Measurements from ENCODE around the gene THSD1. TPM values are rescaled to one million over a fixed set of nuclear protein-coding genes. Genes with fewer than 3 reads are reported as not detected.

The THSD1 gene
- total RNA-seq, 2 experiments from 2014 or later = 0.28 TPM; not detected in 1

GRCh38 chr13:52421216-52421615, 15.2 kb upstream of the THSD1 start:
- TF ChIP-seq CTCF (conservative IDR thresholded peaks at IDR 0.05; ENCODE audit: low read length) (no peak), EZH2phosphoT487 (IDR thresholded peaks at IDR 0.05; ENCODE audit: borderline replicate concordance, low read depth, low read length) (no peak)
- Histone ChIP-seq H3K4me3 (ENCODE audit: low read depth, low read length, poor library complexity, severe bottlenecking) (no peak overlapping the region), H3K4me1 (ENCODE audit: insufficient read depth, low read length, poor library complexity, severe bottlenecking) (no peaks in the 10 kb centered on the region), H3K79me2 (ENCODE audit: insufficient read depth, low read depth, low read length) (no peaks in the 10 kb centered on the region), H3K36me3 (ENCODE audit: insufficient read depth, low read length) (peaks cover 24% of the 10 kb centered on the region), H3K9me3 (ENCODE audit: low read length) (no peaks in the 10 kb centered on the region), H3K27ac (ENCODE audit: low read depth, low read length, poor library complexity, severe bottlenecking) (no peak overlapping the region), H2AFZ (ENCODE audit: low read length) (no peak overlapping the region), H3K4me2 (ENCODE audit: low read length) (no peak overlapping the region), H3K9me2 (ENCODE audit: insufficient read depth, low read length) (no peaks in the 10 kb centered on the region), H4K20me1 (ENCODE audit: insufficient read depth, low read length) (no peaks in the 10 kb centered on the region)
- intact Hi-C loops (cut with micrococcal nuclease; ENCODE audit: unreplicated experiment) = no loop called here
- no TSS peak for BruUV-seq (replicated peaks)
- CTCF ChIA-PET (ENCODE audit: unreplicated experiment) = no interaction called here
- no peak for DNase-seq (ENCODE audit: low spot score)
- POLR2A ChIA-PET = no interaction called here

GRCh38 chr13:52419080-52419479, 13.1 kb upstream of the THSD1 start:
- CTCF ChIA-PET (ENCODE audit: unreplicated experiment) = no interaction called here
- no peaks in the 10 kb centered on the region for H3K9me2 ChIP-seq (ENCODE audit: insufficient read depth, low read length)
- POLR2A ChIA-PET = no interaction called here
- no peaks in the 10 kb centered on the region for H4K20me1 ChIP-seq (ENCODE audit: insufficient read depth, low read length)
- H3K79me2 ChIP-seq (ENCODE audit: insufficient read depth, low read depth, low read length) = no peaks in the 10 kb centered on the region
- peaks cover 22% of the 10 kb centered on the region for H3K36me3 ChIP-seq (ENCODE audit: insufficient read depth, low read length)
- intact Hi-C loops (cut with micrococcal nuclease; ENCODE audit: unreplicated experiment) = no loop called here
- H2AFZ ChIP-seq (ENCODE audit: low read length) = no peak overlapping the region
- H3K4me1 ChIP-seq (ENCODE audit: insufficient read depth, low read length, poor library complexity, severe bottlenecking) = no peaks in the 10 kb centered on the region
- no peaks in the 10 kb centered on the region for H3K9me3 ChIP-seq (ENCODE audit: low read length)
- no peak overlapping the region for H3K4me3 ChIP-seq (ENCODE audit: low read depth, low read length, poor library complexity, severe bottlenecking)
- H3K27ac ChIP-seq (ENCODE audit: low read depth, low read length, poor library complexity, severe bottlenecking) = no peak overlapping the region
- TF ChIP-seq CTCF (conservative IDR thresholded peaks at IDR 0.05; ENCODE audit: low read length) (no peak), EZH2phosphoT487 (IDR thresholded peaks at IDR 0.05; ENCODE audit: borderline replicate concordance, low read depth, low read length) (no peak)
- no peak overlapping the region for H3K4me2 ChIP-seq (ENCODE audit: low read length)
- no TSS peak for BruUV-seq (replicated peaks)
- no peak for DNase-seq (ENCODE audit: low spot score)

- Histone ChIP-seq H3K9me3 (ENCODE audit: low read length) (no peaks in the 10 kb centered on the region), H3K27ac (ENCODE audit: low read depth, low read length, poor library complexity, severe bottlenecking) (no peak overlapping the region), H3K36me3 (ENCODE audit: insufficient read depth, low read length) (peaks cover 9% of the 10 kb centered on the region; the same call in 1 of the 2 replicates), H3K4me2 (ENCODE audit: low read length) (no peak overlapping the region), H3K4me3 (ENCODE audit: low read depth, low read length, poor library complexity, severe bottlenecking) (no peak overlapping the region), H2AFZ (ENCODE audit: low read length) (no peak overlapping the region), H3K4me1 (ENCODE audit: insufficient read depth, low read length, poor library complexity, severe bottlenecking) (no peaks in the 10 kb centered on the region), H3K9me2 (ENCODE audit: insufficient read depth, low read length) (no peaks in the 10 kb centered on the region), H4K20me1 (ENCODE audit: insufficient read depth, low read length) (no peaks in the 10 kb centered on the region), H3K79me2 (ENCODE audit: insufficient read depth, low read depth, low read length) (no peaks in the 10 kb centered on the region)
- no TSS peak for BruUV-seq (replicated peaks)
- DNase-seq (ENCODE audit: low spot score) = no peak
- TF ChIP-seq CTCF (conservative IDR thresholded peaks at IDR 0.05; ENCODE audit: low read length) (no peak), EZH2phosphoT487 (IDR thresholded peaks at IDR 0.05; ENCODE audit: borderline replicate concordance, low read depth, low read length) (no peak)
- intact Hi-C loops (cut with micrococcal nuclease; ENCODE audit: unreplicated experiment) = no loop called here
- ChIA-PET CTCF (ENCODE audit: unreplicated experiment) (no interaction called here), POLR2A (interaction anchor here (0.6 kb wide), 1 partner anchor 8 kb away, joined by 4 read pairs; no protein-coding TSS in a partner anchor)
Measured at GRCh38 chr13:52414963-52415362, 9.0 kb upstream of the THSD1 start.
